GM18873 (cell line): Measurements from ENCODE around the gene C3.

Source experiments
- ATAC-seq: cut with Tn5 transposase; IDR thresholded peaks from one replicate; pipeline ENCODE4 v1.9.1; 2021; ENCODE audit warnings: mild to moderate bottlenecking, moderate library complexity, moderate number of reproducible peaks; ENCODE audit not compliant: unreplicated experiment, low FRiP score

C3 gene

DNA sequence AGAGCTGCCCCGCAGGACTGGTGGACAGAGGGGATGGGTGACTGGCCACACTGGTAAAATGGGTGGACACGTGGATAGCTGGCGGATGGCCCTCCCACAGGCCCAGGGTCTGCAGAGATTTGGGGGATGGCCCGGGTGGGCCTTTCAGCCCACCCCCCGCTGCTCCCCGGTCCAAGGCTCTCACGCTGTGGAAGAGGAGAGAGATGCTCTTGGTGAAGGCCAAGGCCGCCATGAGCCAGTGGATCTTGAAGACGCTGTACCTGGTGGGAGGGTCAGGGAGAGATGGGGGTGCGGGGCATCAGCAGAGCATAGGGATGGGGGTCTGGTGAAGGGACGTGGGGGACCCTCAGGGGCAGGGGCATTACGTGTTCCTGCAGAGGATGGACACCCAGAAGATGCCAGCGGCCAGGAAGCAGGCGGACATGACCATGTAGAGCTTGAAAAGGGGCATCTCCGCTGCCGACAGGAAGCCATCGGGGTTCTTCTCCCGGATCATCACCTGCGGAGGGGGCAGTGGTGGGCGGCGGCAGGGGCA is 12.4 kb upstream of the C3 start:
- no peak for ATAC-seq

- no peak for ATAC-seq
Measured at GRCh38 chr19:6731822-6732221, 11.4 kb upstream of the C3 start.

- ATAC-seq: no peak
Measured at GRCh38 chr19:6730941-6731670, 10.7 kb upstream of the C3 start.

GRCh38 chr19:6730153-6730804 is 9.8 kb upstream of the C3 start:
- no peak for ATAC-seq

GRCh38 chr19:6729573-6730152 is 9.2 kb upstream of the C3 start:
- ATAC-seq: no peak

- ATAC-seq: no peak
Measured at GRCh38 chr19:6728346-6728745, 7.9 kb upstream of the C3 start.

DNA sequence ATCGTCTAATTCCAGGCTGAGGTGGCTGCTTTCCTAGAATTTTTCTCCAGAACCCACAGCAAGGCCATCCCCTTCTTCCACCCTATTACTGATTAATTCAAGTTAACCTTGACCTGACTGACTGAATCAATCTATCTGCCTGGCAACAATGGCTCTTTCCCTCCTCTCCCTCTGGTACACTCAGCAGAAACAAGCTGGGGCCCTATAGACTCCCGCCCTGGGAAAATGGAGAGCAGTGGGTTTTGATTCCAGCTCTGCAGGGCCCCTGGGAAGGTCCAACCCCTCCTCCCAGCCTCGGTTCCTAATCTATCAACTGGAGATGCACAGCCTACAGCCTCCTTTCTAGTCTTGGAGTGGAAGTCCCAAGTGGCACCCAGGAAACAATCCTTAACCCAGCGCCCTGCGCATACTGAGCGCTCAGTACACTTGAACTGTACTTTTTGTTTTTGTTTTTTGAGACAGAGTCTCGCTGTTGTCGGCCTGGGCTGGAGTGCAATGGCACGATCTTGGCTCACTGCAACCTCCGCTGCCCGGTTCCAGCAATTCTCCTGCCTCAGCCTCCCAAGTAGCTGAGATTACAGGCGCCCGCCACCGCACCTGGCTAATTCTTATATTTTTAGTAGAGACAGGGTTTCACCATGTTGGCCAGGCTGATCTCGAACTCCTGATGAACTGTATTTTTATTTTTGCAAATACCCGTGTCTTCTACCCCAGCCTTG is 5.2 kb upstream of the C3 start:
- ATAC-seq: no peak

DNA sequence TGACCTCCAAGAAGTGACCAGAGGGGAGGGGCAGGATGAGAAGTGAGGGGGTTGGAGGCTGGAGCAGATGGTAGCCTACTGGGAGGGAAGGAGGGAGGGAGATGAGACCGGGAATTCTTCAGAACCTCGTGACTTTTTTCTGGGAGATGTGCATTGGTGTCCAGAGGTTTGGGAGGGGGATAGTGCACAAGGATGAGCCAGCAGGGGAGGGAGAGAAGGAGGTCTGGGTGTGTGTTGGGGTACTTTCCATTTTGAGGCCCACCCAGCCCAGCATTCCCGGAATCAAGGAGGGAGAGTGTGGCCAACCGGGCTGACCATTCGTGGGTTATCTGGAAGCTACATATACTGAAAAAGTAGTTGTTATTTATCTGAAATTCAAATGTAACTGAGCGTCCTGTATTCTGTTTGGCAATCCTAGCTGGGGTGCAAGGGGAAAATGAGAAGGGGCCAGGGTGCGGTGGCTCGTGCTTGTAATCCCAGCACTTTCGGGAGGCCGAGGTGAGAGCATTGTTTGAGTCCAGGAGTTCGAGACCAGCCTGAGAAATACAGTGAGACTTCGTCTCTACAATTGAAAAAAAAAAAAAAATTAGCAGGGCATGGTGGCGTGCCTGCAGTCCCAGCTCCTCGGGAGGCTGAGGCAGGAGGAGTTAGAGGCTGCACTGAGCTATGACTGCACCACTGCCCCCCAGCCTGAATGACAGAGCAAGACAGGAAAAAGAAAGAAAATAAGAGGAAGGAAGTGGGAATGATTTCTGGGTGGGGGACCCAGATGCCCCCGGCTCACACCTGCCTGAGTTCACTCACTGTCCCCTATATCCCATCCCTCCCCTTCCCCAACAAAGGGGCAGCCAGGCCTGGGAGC is 4.4 kb upstream of the C3 start:
- ATAC-seq: no peak

GRCh38 chr19:6723738-6724137 is 3.3 kb upstream of the C3 start:
- no peak for ATAC-seq

DNA sequence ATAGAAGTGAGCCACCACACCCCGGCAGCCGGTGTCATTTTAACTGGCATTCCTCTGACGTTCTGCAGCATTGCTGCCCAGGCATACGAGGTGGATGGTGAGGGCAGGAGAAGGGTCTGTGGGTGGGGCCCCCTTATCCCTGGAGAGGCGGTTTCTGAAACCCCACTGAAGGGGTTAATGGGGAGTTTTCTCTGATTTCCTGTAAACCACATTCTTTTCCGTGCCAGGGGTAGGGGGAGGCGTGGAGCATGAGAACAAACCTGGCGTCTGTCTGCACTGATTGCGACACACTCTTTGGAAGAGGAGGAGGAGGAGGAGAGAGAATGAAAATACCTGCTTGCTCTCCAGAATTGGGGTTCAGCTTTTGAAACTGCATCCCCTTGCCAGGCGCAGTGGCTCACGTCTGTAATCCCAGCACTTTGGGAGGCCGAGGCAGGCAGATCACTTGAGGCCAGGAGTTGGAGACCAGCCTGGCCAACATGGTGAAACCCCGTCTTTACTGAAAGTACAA is 2.7 kb upstream of the C3 start:
- no peak for ATAC-seq

DNA sequence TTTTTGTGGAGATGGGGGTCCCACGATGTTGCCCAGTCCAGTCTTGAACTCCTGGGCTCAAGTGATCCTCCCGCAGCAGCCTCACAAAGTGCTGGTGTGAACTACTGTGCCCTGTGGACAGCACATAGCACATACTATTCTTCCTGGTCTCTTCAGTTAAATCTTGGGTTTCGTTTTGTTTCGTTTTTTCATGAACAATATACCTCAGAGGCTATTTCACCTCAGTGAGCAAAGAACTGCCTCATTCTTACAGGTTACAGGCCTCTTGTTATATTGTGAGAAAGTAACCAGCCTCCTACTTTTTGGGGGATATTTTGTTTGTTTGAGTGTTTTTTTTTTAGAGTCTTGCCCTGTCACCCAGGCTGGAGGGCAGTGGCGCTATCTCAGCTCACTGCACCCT is 1.3 kb upstream of the C3 start:
- no peak for ATAC-seq

DNA sequence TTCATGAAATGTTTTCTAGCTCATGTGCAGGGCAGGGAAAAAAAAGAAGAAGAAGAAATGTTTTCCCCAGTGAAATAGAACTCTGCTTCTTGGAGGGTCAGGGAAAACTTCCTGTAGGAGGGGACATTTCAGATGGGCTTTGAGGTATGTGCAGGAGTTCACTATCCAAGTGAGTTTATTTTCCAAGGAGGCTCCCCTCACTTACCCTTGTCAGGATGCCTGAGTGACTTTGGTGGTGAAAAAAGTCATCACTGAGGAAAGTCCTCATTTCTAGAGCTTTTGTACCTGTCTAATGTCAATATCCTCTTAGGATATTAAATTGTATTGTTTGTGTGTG is 656 bp upstream of the C3 start:
- ATAC-seq: no peak

GRCh38 chr19:6719992-6720368 is 470 bp downstream of the C3 start:
- ATAC-seq: no peak

- ATAC-seq: no peak
Measured at GRCh38 chr19:6719540-6719861, 949 bp downstream of the C3 start.

GRCh38 chr19:6718741-6719539 is 1.5 kb downstream of the C3 start:
- no peak for ATAC-seq

DNA sequence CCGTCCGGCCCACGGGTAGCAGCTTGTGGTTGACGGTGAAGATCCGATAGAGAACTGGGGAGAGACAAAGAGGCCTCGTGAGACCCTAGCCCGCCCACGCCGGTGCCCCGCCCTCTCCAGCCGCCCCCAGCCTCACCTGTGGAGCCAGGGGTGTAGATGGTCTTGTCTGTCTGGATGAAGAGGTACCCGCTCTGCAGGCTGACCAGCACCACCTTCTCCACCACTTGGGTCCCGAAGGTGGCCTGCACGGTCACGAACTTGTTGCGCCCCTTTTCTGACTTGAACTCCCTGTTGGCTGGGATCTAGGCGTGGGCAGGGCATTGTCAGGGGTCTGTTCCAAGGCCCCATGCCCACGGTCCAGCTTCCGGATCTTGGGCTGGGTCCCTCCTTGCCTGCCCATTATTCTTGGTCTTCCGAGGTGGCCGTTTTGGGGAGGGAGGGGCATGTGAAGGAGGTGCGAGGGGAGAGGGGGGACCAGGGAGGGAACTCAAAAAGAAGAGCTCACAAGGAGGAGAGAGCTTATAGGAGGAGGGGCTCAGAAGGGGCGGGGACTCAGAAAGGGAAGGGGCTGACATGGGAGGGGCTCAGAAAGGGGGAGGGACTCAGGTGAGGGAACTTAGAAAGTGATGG is 2.2 kb downstream of the C3 start:
- no peak for ATAC-seq

GRCh38 chr19:6717441-6717971 is 2.9 kb downstream of the C3 start:
- no peak for ATAC-seq

GRCh38 chr19:6717036-6717435 is 3.4 kb downstream of the C3 start:
- ATAC-seq: no peak

DNA sequence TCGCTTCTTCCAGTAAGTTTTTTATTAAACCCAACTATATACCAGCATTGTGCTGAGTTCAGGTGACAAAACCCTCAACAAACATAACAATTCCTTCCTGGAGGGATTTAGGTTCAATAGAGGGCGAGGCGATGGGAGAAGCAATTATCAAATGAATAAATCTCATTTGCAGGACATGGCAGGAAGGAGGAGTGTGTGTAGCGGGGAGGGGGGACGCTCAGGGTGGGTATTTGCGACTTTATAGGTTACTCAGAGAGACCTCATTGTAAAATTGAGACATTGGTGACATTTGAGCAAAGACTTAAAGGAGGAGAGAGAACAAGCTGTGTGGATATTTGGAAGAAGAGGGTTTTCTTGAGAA is 3.9 kb downstream of the C3 start:
- ATAC-seq: no peak
